Neural progenitor cell (in vitro differentiated cells): ENCODE results near the gene TMC4. TPM values are rescaled to one million over a fixed set of nuclear protein-coding genes. Genes with fewer than 3 reads are reported as not detected.

Experiments
- DNase-seq: peaks from one replicate; pipeline ENCODE4 v3.0.0-alpha.2; 2016; ENCODE audit warnings: low spot score
- H2AFZ ChIP-seq: fragments of 200-600 bp; sonication (generic); replicated peaks from 2 replicates; pipeline ENCODE4 v1.6.1; 2016; ENCODE audit warnings: antibody characterized with exemption
- H3F3A ChIP-seq: fragments of 200-600 bp; sonication (generic); 2 replicates; pipeline ENCODE4 v1.6.1; 2016; ENCODE audit warnings: antibody characterized with exemption, low read depth
- H3K27ac ChIP-seq: fragments of 200-600 bp; sonication (generic); 2 replicates; pipeline ENCODE4 v1.5.1; 2016; ENCODE audit warnings: mild to moderate bottlenecking
- H3K27me3 ChIP-seq: fragments of 200-600 bp; sonication (generic); 2 replicates; pipeline ENCODE4 v1.6.1; 2016; ENCODE audit warnings: mild to moderate bottlenecking, moderate library complexity
- H3K36me3 ChIP-seq: fragments of 200-600 bp; sonication (generic); 2 replicates; pipeline ENCODE4 v1.5.1; 2016
- H3K4me1 ChIP-seq: fragments of 200-600 bp; sonication (generic); 2 replicates; pipeline ENCODE4 v1.6.1; 2016; ENCODE audit warnings: mixed run types
- H3K4me2 ChIP-seq: fragments of 200-600 bp; sonication (generic); 2 replicates; pipeline ENCODE4 v1.6.1; 2016
- H3K4me3 ChIP-seq: fragments of 200-600 bp; sonication (generic); 2 replicates; pipeline ENCODE4 v1.5.1; 2016
- H3K79me2 ChIP-seq: fragments of 200-600 bp; sonication (generic); 2 replicates; pipeline ENCODE4 v1.6.1; 2016; ENCODE audit warnings: low read depth
- H3K9ac ChIP-seq: fragments of 200-600 bp; sonication (generic); 2 replicates; pipeline ENCODE4 v1.6.1; 2016
- H3K9me3 ChIP-seq: fragments of 200-600 bp; sonication (generic); 2 replicates; pipeline ENCODE4 v1.5.1; 2016; ENCODE audit warnings: low read depth
- H4K20me1 ChIP-seq: fragments of 200-600 bp; sonication (generic); 2 replicates; pipeline ENCODE4 v1.6.1; 2016; ENCODE audit warnings: low read depth
- H3K27ac Mint-ChIP-seq: 3 replicates; pipeline ENCODE4 v1.8.0; 2021; ENCODE audit warnings: mixed read lengths
- H3K27me3 Mint-ChIP-seq: 2 replicates; pipeline ENCODE4 v1.8.0; 2022; ENCODE audit warnings: low read depth, mild to moderate bottlenecking, inconsistent platforms, moderate library complexity, mixed read lengths; ENCODE audit not compliant: insufficient read depth
- H3K36me3 Mint-ChIP-seq: 3 replicates; pipeline ENCODE4 v1.8.0; 2021; ENCODE audit warnings: mixed read lengths
- H3K4me1 Mint-ChIP-seq: 3 replicates; pipeline ENCODE4 v1.8.0; 2021; ENCODE audit warnings: mixed read lengths
- H3K4me3 Mint-ChIP-seq: 3 replicates; pipeline ENCODE4 v1.8.0; 2021; ENCODE audit warnings: mild to moderate bottlenecking, moderate library complexity, mixed read lengths
- H3K9me3 Mint-ChIP-seq: 3 replicates; pipeline ENCODE4 v1.8.0; 2020; ENCODE audit warnings: mixed read lengths
- EZH2 ChIP-seq: fragments of 200-600 bp; sonication (generic); IDR thresholded peaks from 2 replicates; pipeline ENCODE4 v1.6.1; 2017; ENCODE audit warnings: antibody characterized with exemption, mild to moderate bottlenecking, moderate library complexity
- EZH2phosphoT487 ChIP-seq: fragments of 200-600 bp; sonication (generic); IDR thresholded peaks from 2 replicates; pipeline ENCODE4 v1.6.1; 2017; ENCODE audit warnings: antibody characterized with exemption
- total RNA-seq: library from RNA; depleted of rRNA; stranded (reverse); fragments of >200 nt; gene quantifications from 2 replicates; pipeline ENCODE4 v1.2.3, GENCODE V29; 2015; ENCODE audit warnings: low replicate concordance
- TF ChIP-seq, protein P1 (sequence below): fragments of 200-600 bp; sonication (generic); IDR thresholded peaks from 2 replicates; pipeline ENCODE4 v1.5.1; 2017; ENCODE audit warnings: antibody characterized with exemption, mild to moderate bottlenecking

The TMC4 gene
- total RNA-seq, 1 donor from 2014 or later, result not detected

- H4K20me1 ChIP-seq, result peaks cover 3% of the 10 kb centered on the region
- no peaks in the 10 kb centered on the region for H3K36me3 ChIP-seq
- H3K4me1 ChIP-seq, result peaks cover 4% of the 10 kb centered on the region
- peaks cover 15% of the 10 kb centered on the region for H3K27me3 Mint-ChIP-seq
- peaks cover 33% of the 10 kb centered on the region for H3K27me3 ChIP-seq
- H3F3A ChIP-seq, result peaks cover 32% of the 10 kb centered on the region
- H3K4me1 Mint-ChIP-seq, result peaks cover 22% of the 10 kb centered on the region
- peaks cover 9% of the 10 kb centered on the region for H3K79me2 ChIP-seq
- H3K4me2 ChIP-seq, result peak overlapping the region; percentile 84
- H3K36me3 Mint-ChIP-seq, result peaks cover 16% of the 10 kb centered on the region
- H3K27ac ChIP-seq, result peak overlapping the region; percentile 30
- H2AFZ ChIP-seq, result peak overlapping the region; percentile 94
- H3K9me3 Mint-ChIP-seq, result peaks cover 30% of the 10 kb centered on the region
- H3K4me3 ChIP-seq, result peak overlapping the region; percentile 74
- no peaks in the 10 kb centered on the region for H3K9me3 ChIP-seq
- H3K27ac Mint-ChIP-seq, result peak overlapping the region; percentile 91
- peak overlapping the region; percentile 99 for H3K4me3 Mint-ChIP-seq
- H3K9ac ChIP-seq, result peak overlapping the region; percentile 47
- TF ChIP-seq EZH2, result no peak
- TF ChIP-seq, protein P1, sequence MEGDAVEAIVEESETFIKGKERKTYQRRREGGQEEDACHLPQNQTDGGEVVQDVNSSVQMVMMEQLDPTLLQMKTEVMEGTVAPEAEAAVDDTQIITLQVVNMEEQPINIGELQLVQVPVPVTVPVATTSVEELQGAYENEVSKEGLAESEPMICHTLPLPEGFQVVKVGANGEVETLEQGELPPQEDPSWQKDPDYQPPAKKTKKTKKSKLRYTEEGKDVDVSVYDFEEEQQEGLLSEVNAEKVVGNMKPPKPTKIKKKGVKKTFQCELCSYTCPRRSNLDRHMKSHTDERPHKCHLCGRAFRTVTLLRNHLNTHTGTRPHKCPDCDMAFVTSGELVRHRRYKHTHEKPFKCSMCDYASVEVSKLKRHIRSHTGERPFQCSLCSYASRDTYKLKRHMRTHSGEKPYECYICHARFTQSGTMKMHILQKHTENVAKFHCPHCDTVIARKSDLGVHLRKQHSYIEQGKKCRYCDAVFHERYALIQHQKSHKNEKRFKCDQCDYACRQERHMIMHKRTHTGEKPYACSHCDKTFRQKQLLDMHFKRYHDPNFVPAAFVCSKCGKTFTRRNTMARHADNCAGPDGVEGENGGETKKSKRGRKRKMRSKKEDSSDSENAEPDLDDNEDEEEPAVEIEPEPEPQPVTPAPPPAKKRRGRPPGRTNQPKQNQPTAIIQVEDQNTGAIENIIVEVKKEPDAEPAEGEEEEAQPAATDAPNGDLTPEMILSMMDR, result no peak
- no peak for TF ChIP-seq EZH2phosphoT487
- peak; percentile 59 for DNase-seq
These were observed 12.7 kb downstream of the TMC4 start for GRCh38 chr19:54160182-54160811.

DNA sequence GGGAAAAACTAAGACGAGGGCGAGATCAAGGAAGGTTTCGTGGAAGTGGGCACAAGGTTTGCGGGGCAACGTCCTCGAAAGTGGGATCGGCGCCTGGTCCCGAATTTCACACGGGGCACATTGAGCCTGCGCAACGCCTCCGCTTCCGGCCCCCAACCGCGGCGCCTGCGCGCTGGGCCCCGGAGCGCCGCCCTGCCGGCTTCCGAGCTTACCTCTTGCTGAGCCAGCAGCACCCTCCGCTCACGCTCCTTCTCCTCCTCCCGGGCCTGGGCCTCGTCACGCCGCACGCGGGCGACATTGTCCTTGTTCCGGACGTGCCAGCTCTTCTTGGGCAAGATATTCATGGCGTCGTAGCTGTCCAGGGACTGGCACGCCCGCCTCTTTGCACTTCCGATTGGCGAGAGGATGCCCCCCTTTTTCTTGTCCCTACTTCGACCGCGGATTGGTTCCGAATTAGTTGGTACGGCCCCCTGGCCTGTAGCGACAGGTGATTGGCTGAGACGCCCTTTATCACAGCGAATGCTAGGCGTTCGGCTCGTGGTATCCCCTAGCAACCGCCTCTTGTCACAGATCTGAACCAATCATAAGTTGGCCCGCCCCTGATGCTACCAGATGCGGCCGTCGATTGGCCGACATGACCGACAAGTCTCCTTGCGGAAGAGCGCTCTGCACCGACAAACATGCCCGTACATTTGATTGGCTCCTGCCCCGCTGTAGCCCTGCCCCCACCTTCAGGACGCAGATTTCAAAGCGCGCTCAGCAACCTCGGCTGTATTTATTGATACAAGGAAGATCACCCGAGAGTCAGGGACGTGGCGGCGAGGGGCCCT, 13.4 kb downstream of the TMC4 start, which contains the start of gene LENG1:
Gene LENG1 (minus strand): TSS at position 370 of the 830 bp plus-strand sequence. CDS start 26 bp downstream, at position 344.
- H3F3A ChIP-seq, result peaks cover 36% of the 10 kb centered on the region
- Mint-ChIP-seq H3K9me3 (peaks cover 23% of the 10 kb centered on the region), H3K27me3 (peaks cover 15% of the 10 kb centered on the region), H3K36me3 (peaks cover 16% of the 10 kb centered on the region), H3K4me1 (peaks cover 22% of the 10 kb centered on the region), H3K4me3 (peak within 1 kb of the TSS; percentile 99), H3K27ac (peak within 1 kb of the TSS; percentile 91)
- peaks cover 4% of the 10 kb centered on the region for H3K4me1 ChIP-seq
- H3K27me3 ChIP-seq, result peaks cover 26% of the 10 kb centered on the region
- H4K20me1 ChIP-seq, result peaks cover 10% of the 10 kb centered on the region
- peak within 1 kb of the TSS; percentile 30 for H3K27ac ChIP-seq
- H3K9me3 ChIP-seq, result no peaks in the 10 kb centered on the region
- H3K79me2 ChIP-seq, result peaks cover 9% of the 10 kb centered on the region
- DNase-seq, result peak; percentile 100
- H3K4me3 ChIP-seq, result peak within 1 kb of the TSS; percentile 74
- no peaks in the 10 kb centered on the region for H3K36me3 ChIP-seq
- H3K4me2 ChIP-seq, result peak within 1 kb of the TSS; percentile 84
- H2AFZ ChIP-seq, result peak within 1 kb of the TSS; percentile 94
- TF ChIP-seq EZH2 (no peak), EZH2phosphoT487 (no peak)
- TF ChIP-seq, protein P1, result peak; percentile 54
- H3K9ac ChIP-seq, result peak within 1 kb of the TSS; percentile 47

DNA sequence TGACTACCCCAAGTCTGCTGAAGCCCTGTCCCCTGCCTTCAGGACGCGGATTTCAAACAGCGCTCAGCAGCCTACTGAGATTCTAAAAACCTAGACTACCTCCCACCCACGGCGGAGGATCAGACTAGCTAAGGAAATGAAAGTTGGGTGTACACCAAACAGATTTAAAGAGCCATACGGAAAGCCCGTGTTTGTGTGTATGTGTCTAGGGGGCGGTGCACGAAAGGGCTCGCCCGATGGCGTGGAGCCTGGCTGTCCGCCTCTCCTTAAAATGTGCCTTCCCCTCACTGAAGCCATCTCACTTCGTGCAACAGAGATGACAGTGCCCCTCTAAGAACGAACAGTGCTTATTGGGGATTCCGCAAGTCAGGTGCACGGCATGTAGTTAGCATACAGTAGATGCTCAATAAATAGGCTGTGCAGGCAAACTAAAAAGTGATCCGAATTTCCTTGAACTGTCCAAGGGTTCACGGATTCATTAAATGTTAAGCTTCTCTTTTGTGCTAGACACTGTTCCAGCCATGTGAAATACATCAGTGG, 14.1 kb downstream of the TMC4 start:
- H3K79me2 ChIP-seq, result peaks cover 9% of the 10 kb centered on the region
- H3K9ac ChIP-seq, result peak overlapping the region; percentile 29
- H3K27ac Mint-ChIP-seq, result peak overlapping the region; percentile 55
- H3K9me3 ChIP-seq, result no peaks in the 10 kb centered on the region
- H3K4me2 ChIP-seq, result peak overlapping the region; percentile 83
- peak overlapping the region; percentile 69 for H3K4me3 ChIP-seq
- H3K36me3 Mint-ChIP-seq, result peaks cover 19% of the 10 kb centered on the region
- peaks cover 22% of the 10 kb centered on the region for H3K4me1 Mint-ChIP-seq
- TF ChIP-seq EZH2 (no peak), EZH2phosphoT487 (no peak)
- TF ChIP-seq, protein P1, result no peak
- peak overlapping the region; percentile 59 for H2AFZ ChIP-seq
- no peaks in the 10 kb centered on the region for H3K36me3 ChIP-seq
- H3K4me1 ChIP-seq, result peaks cover 4% of the 10 kb centered on the region
- H3K9me3 Mint-ChIP-seq, result peaks cover 18% of the 10 kb centered on the region
- peaks cover 19% of the 10 kb centered on the region for H3K27me3 ChIP-seq
- H3K27me3 Mint-ChIP-seq, result peaks cover 10% of the 10 kb centered on the region
- H4K20me1 ChIP-seq, result peaks cover 16% of the 10 kb centered on the region
- H3K4me3 Mint-ChIP-seq, result peak overlapping the region; percentile 99
- peaks cover 40% of the 10 kb centered on the region for H3F3A ChIP-seq
- no peak overlapping the region for H3K27ac ChIP-seq
- peak; percentile 27 for DNase-seq
